ENCODE measurements around the gene SPINK1. TPM values are rescaled to one million over a fixed set of nuclear protein-coding genes. Genes with fewer than 3 reads are reported as not detected.
A peak's percentile ranks its signal among the peaks of the same experiment; 100 is the strongest.
"Not testable (repeated sequence)": the region's sequence is repeated elsewhere in the genome, so short reads cannot be mapped to it uniquely, and the experiment has no call there.

The SPINK1 gene
- total RNA-seq (2014; rRNA removed; shearing (Covaris generic)): not detected in 2 replicates

- no peak for DNase-seq (ENCODE audit: low read depth)
These were observed at the start of gene SPINK1 for GRCh38 chr5:147831465-147831864. SPINK1 (minus strand) TSS chr5:147831671; CDS start chr5:147831577, 94 bp downstream.

GRCh38 chr5:147880487-147880886 is 49.0 kb upstream of the SPINK1 start:
- peak; percentile 16 for DNase-seq (ENCODE audit: low read depth)

- DNase-seq (ENCODE audit: low read depth): no peak
These were observed 48.3 kb upstream of the SPINK1 start for GRCh38 chr5:147879784-147880183.

- DNase-seq (ENCODE audit: low read depth): no peak
These were observed 46.7 kb upstream of the SPINK1 start, which contains the start of gene SCGB3A2 for GRCh38 chr5:147878066-147878759. SCGB3A2 (plus strand) TSS chr5:147878711; CDS start chr5:147878804, 93 bp downstream.

GRCh38 chr5:147876626-147877025 is 45.2 kb upstream of the SPINK1 start:
- DNase-seq (ENCODE audit: low read depth): no peak

GRCh38 chr5:147876141-147876540 is 44.7 kb upstream of the SPINK1 start:
- DNase-seq (ENCODE audit: low read depth): no peak

- DNase-seq (ENCODE audit: low read depth): no peak
These were observed 43.5 kb upstream of the SPINK1 start for GRCh38 chr5:147874910-147875367.

GRCh38 chr5:147874118-147874875 is 42.8 kb upstream of the SPINK1 start:
- DNase-seq (ENCODE audit: low read depth): not testable (repeated sequence)

GRCh38 chr5:147872744-147873435 is 41.4 kb upstream of the SPINK1 start:
- DNase-seq (ENCODE audit: low read depth): not testable (repeated sequence)

- not testable (repeated sequence) for DNase-seq (ENCODE audit: low read depth)
These were observed 40.6 kb upstream of the SPINK1 start for GRCh38 chr5:147871980-147872549.

- DNase-seq (ENCODE audit: low read depth): not testable (repeated sequence)
These were observed 38.4 kb upstream of the SPINK1 start for GRCh38 chr5:147869892-147870291.

GRCh38 chr5:147869112-147869511 is 37.6 kb upstream of the SPINK1 start:
- no peak for DNase-seq (ENCODE audit: low read depth)

GRCh38 chr5:147863454-147864158 is 32.1 kb upstream of the SPINK1 start:
- DNase-seq (ENCODE audit: low read depth): no peak

- no peak for DNase-seq (ENCODE audit: low read depth)
These were observed 29.2 kb upstream of the SPINK1 start for GRCh38 chr5:147860641-147861025.

GRCh38 chr5:147859962-147860640 is 28.6 kb upstream of the SPINK1 start:
- no peak for DNase-seq (ENCODE audit: low read depth)

- no peak for DNase-seq (ENCODE audit: low read depth)
These were observed 27.1 kb upstream of the SPINK1 start for GRCh38 chr5:147858565-147858964.

- peak; percentile 58 for DNase-seq (ENCODE audit: low read depth)
These were observed 26.0 kb upstream of the SPINK1 start for GRCh38 chr5:147857302-147858129.

GRCh38 chr5:147856801-147857200 is 25.3 kb upstream of the SPINK1 start:
- no peak for DNase-seq (ENCODE audit: low read depth)

GRCh38 chr5:147855774-147856069 is 24.3 kb upstream of the SPINK1 start:
- no peak for DNase-seq (ENCODE audit: low read depth)

All from M059J (cell line).